CD4-positive, alpha-beta T cell treated with Interferon alpha-2 for 1 hour (primary cell): ENCODE results near the gene FLNA.

Experiments used
- DNase-seq, 2 donors: peaks; one replicate each; pipeline ENCODE4 v3.0.0-alpha.2; 2020 to 2022

FLNA gene

GRCh38 chrX:154376774-154377173 lies 2.3 kb upstream of the FLNA start:
- no peak for DNase-seq

GRCh38 chrX:154375156-154375504 lies 696 bp upstream of the FLNA start:
- no peak for DNase-seq

- no peak for DNase-seq
Observed at GRCh38 chrX:154373340-154374306, 811 bp downstream of the FLNA start.

GRCh38 chrX:154372612-154373022 lies 1.8 kb downstream of the FLNA start:
- peak; percentile 29 to 65 for DNase-seq

GRCh38 chrX:154371789-154372300 lies 2.6 kb downstream of the FLNA start:
- no peak for DNase-seq

GRCh38 chrX:154371017-154371788 lies 3.2 kb downstream of the FLNA start:
- DNase-seq: peak; percentile 94 to 95

GRCh38 chrX:154370300-154371016 lies 4.0 kb downstream of the FLNA start:
- no peak for DNase-seq

GRCh38 chrX:154369449-154370299 lies 4.8 kb downstream of the FLNA start:
- DNase-seq: peak; percentile 64 to 74

GRCh38 chrX:154368630-154369448 lies 5.6 kb downstream of the FLNA start:
- peak; percentile 94 to 96 for DNase-seq

GRCh38 chrX:154367474-154368308 lies 6.7 kb downstream of the FLNA start:
- no peak for DNase-seq

GRCh38 chrX:154366666-154367055 lies 7.8 kb downstream of the FLNA start:
- DNase-seq: no peak

GRCh38 chrX:154365997-154366665 lies 8.3 kb downstream of the FLNA start:
- DNase-seq: no peak

- DNase-seq: no peak
Observed at GRCh38 chrX:154365052-154365600, 9.3 kb downstream of the FLNA start.

GRCh38 chrX:154363706-154364439 lies 10.6 kb downstream of the FLNA start:
- no peak for DNase-seq

- DNase-seq: no peak
Observed at GRCh38 chrX:154362085-154362742, 12.2 kb downstream of the FLNA start.

- DNase-seq: no peak
Observed at GRCh38 chrX:154360155-154360713, 14.2 kb downstream of the FLNA start.

GRCh38 chrX:154359362-154360154 lies 14.9 kb downstream of the FLNA start:
- no peak for DNase-seq
